ENCODE measurements around the gene FREM3. TPM values are rescaled to one million over a fixed set of nuclear protein-coding genes. Genes with fewer than 3 reads are reported as not detected.

Gene FREM3
- total RNA-seq, 1 donor from 2014 or later = 0.78 TPM

GRCh38 chr4:143634763-143635162, 65.7 kb downstream of the FREM3 start:
- Histone ChIP-seq H3K27me3 (no peaks in the 10 kb centered on the region), H3K36me3 (no peaks in the 10 kb centered on the region), H3K4me3 (no peak overlapping the region), H3K9me3 (no peaks in the 10 kb centered on the region), H3K4me1 (no peaks in the 10 kb centered on the region), H3K27ac (no peak overlapping the region)
- no peak for TF ChIP-seq CTCF (IDR thresholded peaks at IDR 0.05)
- intact Hi-C loops (cut with DNase I) = no loop called here
- ATAC-seq = no peak
- DNase-seq = no peak

- intact Hi-C loops (cut with DNase I) = no loop called here
- H3K27me3 ChIP-seq = no peaks in the 10 kb centered on the region
- no peaks in the 10 kb centered on the region for H3K9me3 ChIP-seq
- ATAC-seq (no peak), DNase-seq (no peak)
- H3K4me3 ChIP-seq = no peak overlapping the region
- H3K27ac ChIP-seq = no peak overlapping the region
- H3K4me1 ChIP-seq = no peaks in the 10 kb centered on the region
- no peaks in the 10 kb centered on the region for H3K36me3 ChIP-seq
- TF ChIP-seq CTCF (IDR thresholded peaks at IDR 0.05) = no peak
These were observed 66.6 kb downstream of the FREM3 start for GRCh38 chr4:143633833-143634232.

GRCh38 chr4:143626134-143626911, 74.2 kb downstream of the FREM3 start:
- ATAC-seq = peak; percentile 79

GRCh38 chr4:143625632-143626031, 74.8 kb downstream of the FREM3 start:
- no peaks in the 10 kb centered on the region for H3K27me3 ChIP-seq
- intact Hi-C loops (cut with DNase I) = no loop called here
- H3K4me1 ChIP-seq = peaks cover 10% of the 10 kb centered on the region
- no peak for DNase-seq
- no peak for ATAC-seq
- H3K27ac ChIP-seq = no peak overlapping the region
- no peaks in the 10 kb centered on the region for H3K9me3 ChIP-seq
- H3K4me3 ChIP-seq = no peak overlapping the region
- no peaks in the 10 kb centered on the region for H3K36me3 ChIP-seq
- TF ChIP-seq CTCF (IDR thresholded peaks at IDR 0.05) = no peak

More at GRCh38 chr4:143626134-143626911, 74.2 kb downstream of the FREM3 start:
- H3K36me3 ChIP-seq = no peaks in the 10 kb centered on the region
- no peak overlapping the region for H3K4me3 ChIP-seq
- DNase-seq = no peak
- H3K9me3 ChIP-seq = no peaks in the 10 kb centered on the region
- no peak overlapping the region for H3K27ac ChIP-seq
- H3K4me1 ChIP-seq = peaks cover 10% of the 10 kb centered on the region
- no peaks in the 10 kb centered on the region for H3K27me3 ChIP-seq
- intact Hi-C loops (cut with DNase I) = no loop called here
- no peak for TF ChIP-seq CTCF (IDR thresholded peaks at IDR 0.05)

GRCh38 chr4:143623896-143624295, 76.6 kb downstream of the FREM3 start:
- Histone ChIP-seq H3K4me1 (peaks cover 10% of the 10 kb centered on the region), H3K36me3 (no peaks in the 10 kb centered on the region), H3K4me3 (no peak overlapping the region), H3K9me3 (no peaks in the 10 kb centered on the region), H3K27ac (no peak overlapping the region), H3K27me3 (no peaks in the 10 kb centered on the region)
- TF ChIP-seq CTCF (IDR thresholded peaks at IDR 0.05) = no peak
- ATAC-seq (no peak), DNase-seq (no peak)
- intact Hi-C loops (cut with DNase I) = no loop called here

Data from upper lobe of right lung (tissue), 1 donor.